Esophagus squamous epithelium (tissue), 4 donors: Measurements from ENCODE around the gene FTH1.

Source experiments
- CTCF ChIP-seq, 6 experiments: fragments of 450-650 bp in 4 of 6; fragments of 200-600 bp in 2 of 6; sonication (generic) in 2 of 6; IDR thresholded peaks; one replicate each; pipeline ENCODE4 v1.5.1; 2016 to 2019; ENCODE audit warnings: antibody characterized with exemption in 6 of 6, mild to moderate bottlenecking in 4 of 6, moderate library complexity in 4 of 6
- POLR2A ChIP-seq, 4 donors: fragments of 450-650 bp; IDR thresholded peaks; one replicate each; pipeline ENCODE4 v1.6.1; 2017; ENCODE audit warnings: antibody characterized with exemption in 4 of 4, mild to moderate bottlenecking in 4 of 4, moderate library complexity in 3 of 4

DNA sequence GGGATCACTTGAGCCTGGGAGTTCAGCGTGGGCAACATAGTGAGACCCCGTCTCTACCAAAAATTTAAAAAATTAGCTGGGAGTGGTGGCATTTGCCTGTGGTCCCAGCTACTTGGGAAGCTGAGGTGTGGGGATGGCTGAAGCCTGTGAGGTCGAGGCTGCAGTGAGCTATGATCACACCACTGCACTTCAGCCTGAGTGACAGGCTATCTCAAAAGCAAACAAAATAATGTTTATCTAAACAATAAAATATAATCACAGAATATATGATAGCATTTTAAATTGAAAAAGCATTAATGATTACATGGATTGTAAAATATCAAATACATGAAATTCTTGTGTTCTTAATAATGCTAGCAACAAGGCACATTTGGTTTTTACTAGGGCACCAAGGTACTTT is 14.6 kb downstream of the FTH1 start:
- TF ChIP-seq POLR2A (IDR thresholded peaks at IDR 0.05) (no peak), CTCF (IDR thresholded peaks at IDR 0.05) (no peak)
